Aorta (tissue), 5 donors: Measurements from ENCODE around the gene KRT222. TPM values are rescaled to one million over a fixed set of nuclear protein-coding genes. Genes with fewer than 3 reads are reported as not detected.

ENCODE experiments used
- ATAC-seq: fragments of 200-7000 bp; cut with Tn5 transposase; one replicate; pipeline ENCODE4 v1.9.1; 2022; ENCODE audit warnings: moderate library complexity; ENCODE audit not compliant: low FRiP score
- DNase-seq, 2 donors: peaks; one replicate each; pipeline ENCODE4 v3.0.0-alpha.2; 2020
- H3K27ac ChIP-seq, 2 donors: one replicate each; pipeline ENCODE4 v1.5.1; 2013; ENCODE audit warnings: low read length in 2 of 2, mild to moderate bottlenecking in 2 of 2, moderate library complexity in 2 of 2, control low read depth in 1 of 2, inconsistent platforms in 1 of 2, low read depth in 1 of 2
- H3K27me3 ChIP-seq, 2 donors: one replicate each; pipeline ENCODE4 v1.6.1; 2013; ENCODE audit warnings: control low read depth in 1 of 2, low read length in 1 of 2, mild to moderate bottlenecking in 1 of 2, moderate library complexity in 1 of 2; ENCODE audit not compliant: insufficient read depth in 2 of 2, control insufficient read depth in 1 of 2
- H3K36me3 ChIP-seq, 2 donors: one replicate each; pipeline ENCODE4 v1.6.1; 2013; ENCODE audit warnings: control low read depth in 1 of 2, low read length in 1 of 2, mild to moderate bottlenecking in 1 of 2; ENCODE audit not compliant: insufficient read depth in 2 of 2, control insufficient read depth in 1 of 2
- H3K4me1 ChIP-seq, 2 donors: one replicate each; pipeline ENCODE4 v1.6.1; 2013; ENCODE audit warnings: low read length in 2 of 2, control low read depth in 1 of 2, mild to moderate bottlenecking in 1 of 2, moderate library complexity in 1 of 2; ENCODE audit not compliant: insufficient read depth in 2 of 2, control insufficient read depth in 1 of 2
- H3K4me3 ChIP-seq, 2 donors: one replicate each; pipeline ENCODE4 v1.5.1; 2013; ENCODE audit warnings: low read length in 2 of 2, control low read depth in 1 of 2, mild to moderate bottlenecking in 1 of 2
- H3K9me3 ChIP-seq: one replicate; pipeline ENCODE4 v1.6.1; 2013; ENCODE audit warnings: mild to moderate bottlenecking, low read length; ENCODE audit not compliant: control insufficient read depth
- WGBS, 2 donors: extraction: QIAGEN DNeasy Blood & Tissue Kit; methylation state at CpG; one replicate each; pipeline ENCODE4 v1.1.7; 2013; 5-methylcytosine and 5-hydroxymethylcytosine counted together
- intact Hi-C, 2 donors: fragments of 100-400 bp; cut with DNase I; formaldehyde crosslinking; loops; one replicate each; pipeline versions ENCODE4 v1.14.2 to v1.15.0; 2022
- polyA plus RNA-seq, 2 donors: library from polyadenylated mRNA; stranded (reverse); fragments of 200-250 nt; gene quantifications; one replicate each; pipeline ENCODE4 v1.2.3, GENCODE V29; 2013
- total RNA-seq, 2 donors: library from RNA; stranded (reverse); fragmentation: NEBNext Ultra II Directional; extraction: Animal tissue kit (Norgen Biotek cat#: 25700); gene quantifications; one replicate each; pipeline ENCODE4 v1.2.1, GENCODE V29; 2021
- donor health status: healthy with polysubstance abuse.
- donor health status: Bipolar disorder and iron deficiency.
- donor health status: DM: no; HTN: no; CAD: no.
- donor health status: DM: no; HTN: no; CAD: no.
- donor health status: DM: yes; HTN: yes; CAD: no.

Gene KRT222
- total and polyA plus RNA-seq, 4 donors: 1.9 to 4.5 TPM; not detected in 2

DNA sequence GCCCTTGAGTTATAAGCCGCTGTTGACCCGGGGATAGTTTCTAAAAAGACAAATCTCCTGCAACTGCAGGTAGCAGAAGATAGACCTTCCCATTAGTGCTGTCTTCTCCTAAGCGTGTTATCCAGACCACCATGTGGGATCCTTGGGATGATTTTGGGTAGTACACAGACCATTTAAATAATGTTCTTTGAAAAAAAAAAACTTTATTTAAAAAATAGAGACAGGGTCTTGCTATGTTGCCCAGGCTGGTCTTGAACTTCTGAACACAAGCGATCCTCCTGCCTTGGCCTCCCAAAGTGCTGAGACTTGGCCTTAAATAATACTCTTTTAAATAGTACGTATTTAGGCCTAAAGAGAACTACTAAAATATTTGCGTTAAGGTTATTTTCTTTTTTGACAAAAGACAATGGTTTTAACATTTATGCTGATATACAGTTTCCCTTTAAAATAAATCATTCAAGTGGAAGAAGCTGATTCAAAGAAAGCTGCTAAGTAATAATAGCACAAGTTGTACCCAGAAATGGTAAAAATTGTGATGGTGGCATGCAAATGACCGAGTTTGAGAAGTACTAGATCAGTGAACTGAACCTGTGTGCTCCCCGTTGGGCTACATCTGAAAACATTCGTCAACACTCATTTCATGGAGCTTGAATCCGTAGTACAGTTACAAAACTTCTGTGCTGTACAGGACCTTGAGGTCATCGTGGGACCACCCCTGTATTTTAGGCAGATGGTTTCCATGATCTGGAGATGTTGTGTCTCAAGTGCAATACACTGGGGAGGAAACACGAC is 41.4 kb downstream of the KRT222 start:
- no peaks in the 10 kb centered on the region for H3K9me3 ChIP-seq
- no peak overlapping the region for H3K27ac ChIP-seq
- H3K4me1 ChIP-seq: no peaks in the 10 kb centered on the region
- ATAC-seq (no peak), DNase-seq (no peak)
- no peaks in the 10 kb centered on the region for H3K27me3 ChIP-seq
- H3K4me3 ChIP-seq: no peak overlapping the region
- 75 to 82% methylated on average over 12 of the region's 12 CpGs for WGBS, 2 donors
- H3K36me3 ChIP-seq: no peaks in the 10 kb centered on the region
- intact Hi-C loops: no loop called here

DNA sequence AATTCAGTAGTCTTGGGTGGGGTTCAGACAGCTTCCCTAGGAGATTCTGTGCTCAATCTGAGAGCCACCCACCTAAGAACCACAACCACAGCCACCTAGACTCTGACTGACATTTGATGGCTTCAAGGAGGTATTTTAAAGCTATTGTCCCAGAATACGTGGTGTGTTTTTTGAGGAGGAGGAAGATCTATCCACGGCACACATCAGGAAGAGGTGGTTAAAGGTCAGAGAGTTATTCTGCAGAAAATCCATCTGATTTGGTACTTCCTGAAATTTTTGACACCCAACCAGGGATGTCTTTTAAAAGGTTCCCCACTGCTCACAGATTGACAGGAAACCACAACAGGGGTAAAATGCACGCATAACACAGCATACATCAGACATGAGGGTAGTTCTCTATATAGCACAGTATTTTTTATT is 42.5 kb downstream of the KRT222 start:
- no peaks in the 10 kb centered on the region for H3K36me3 ChIP-seq
- H3K27me3 ChIP-seq: no peaks in the 10 kb centered on the region
- ATAC-seq (no peak), DNase-seq (no peak)
- intact Hi-C loops: no loop called here
- no peaks in the 10 kb centered on the region for H3K9me3 ChIP-seq
- H3K4me1 ChIP-seq: no peaks in the 10 kb centered on the region
- H3K27ac ChIP-seq: no peak overlapping the region
- no peak overlapping the region for H3K4me3 ChIP-seq
- 50 to 54% methylated on average over 3 of the region's 3 CpGs for WGBS, 2 donors

DNA sequence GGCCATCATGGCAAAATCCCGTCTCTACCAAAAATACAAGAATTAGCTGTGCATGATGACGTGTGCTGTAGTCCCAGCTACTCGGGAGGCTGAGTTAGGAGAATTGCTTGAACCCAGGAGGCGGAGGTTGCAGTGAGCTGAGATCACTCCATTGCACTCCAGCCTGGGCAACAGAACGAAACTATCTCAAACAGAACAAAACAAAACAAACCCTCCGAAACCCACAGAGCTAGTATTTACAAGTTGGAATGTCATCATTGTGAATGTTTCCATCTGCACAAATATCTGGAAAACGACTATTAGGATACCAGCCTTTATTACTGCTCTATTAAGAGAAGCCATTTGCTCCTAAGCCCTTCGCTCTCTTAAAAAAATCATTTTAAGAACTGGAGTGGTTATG is 43.4 kb downstream of the KRT222 start:
- WGBS, 2 donors: 56 to 60% methylated on average over 8 of the region's 8 CpGs
- intact Hi-C loops: no loop called here
- no peak for DNase-seq
- Histone ChIP-seq H3K27me3 (no peaks in the 10 kb centered on the region), H3K36me3 (no peaks in the 10 kb centered on the region), H3K27ac (no peak overlapping the region), H3K4me3 (no peak overlapping the region), H3K4me1 (no peaks in the 10 kb centered on the region), H3K9me3 (no peaks in the 10 kb centered on the region)
- no peak for ATAC-seq

DNA sequence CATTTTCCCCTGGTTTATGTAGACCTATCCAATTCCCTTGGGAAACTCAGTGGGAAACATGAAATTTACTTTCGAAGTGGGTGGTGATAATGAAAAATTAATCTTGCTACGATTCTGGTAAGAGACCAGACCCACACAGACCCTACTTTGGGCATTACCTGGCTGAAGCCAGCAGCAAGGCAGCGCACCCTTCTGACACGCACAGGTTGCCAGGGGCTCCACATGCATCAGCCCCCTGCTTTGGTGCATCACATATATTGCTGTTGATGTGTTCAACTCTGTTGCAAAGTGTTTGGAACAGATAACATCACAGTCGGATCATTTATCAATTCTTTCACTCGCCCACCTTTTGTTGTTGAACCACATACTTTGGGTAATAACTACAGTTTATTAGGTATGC is 44.0 kb downstream of the KRT222 start:
- 82 to 84% methylated on average over 6 of the region's 6 CpGs for WGBS, 2 donors
- Histone ChIP-seq H3K27me3 (no peaks in the 10 kb centered on the region), H3K4me1 (no peaks in the 10 kb centered on the region), H3K9me3 (no peaks in the 10 kb centered on the region), H3K4me3 (no peak overlapping the region), H3K36me3 (no peaks in the 10 kb centered on the region), H3K27ac (no peak overlapping the region)
- no peak for DNase-seq
- no peak for ATAC-seq
- intact Hi-C loops: no loop called here

DNA sequence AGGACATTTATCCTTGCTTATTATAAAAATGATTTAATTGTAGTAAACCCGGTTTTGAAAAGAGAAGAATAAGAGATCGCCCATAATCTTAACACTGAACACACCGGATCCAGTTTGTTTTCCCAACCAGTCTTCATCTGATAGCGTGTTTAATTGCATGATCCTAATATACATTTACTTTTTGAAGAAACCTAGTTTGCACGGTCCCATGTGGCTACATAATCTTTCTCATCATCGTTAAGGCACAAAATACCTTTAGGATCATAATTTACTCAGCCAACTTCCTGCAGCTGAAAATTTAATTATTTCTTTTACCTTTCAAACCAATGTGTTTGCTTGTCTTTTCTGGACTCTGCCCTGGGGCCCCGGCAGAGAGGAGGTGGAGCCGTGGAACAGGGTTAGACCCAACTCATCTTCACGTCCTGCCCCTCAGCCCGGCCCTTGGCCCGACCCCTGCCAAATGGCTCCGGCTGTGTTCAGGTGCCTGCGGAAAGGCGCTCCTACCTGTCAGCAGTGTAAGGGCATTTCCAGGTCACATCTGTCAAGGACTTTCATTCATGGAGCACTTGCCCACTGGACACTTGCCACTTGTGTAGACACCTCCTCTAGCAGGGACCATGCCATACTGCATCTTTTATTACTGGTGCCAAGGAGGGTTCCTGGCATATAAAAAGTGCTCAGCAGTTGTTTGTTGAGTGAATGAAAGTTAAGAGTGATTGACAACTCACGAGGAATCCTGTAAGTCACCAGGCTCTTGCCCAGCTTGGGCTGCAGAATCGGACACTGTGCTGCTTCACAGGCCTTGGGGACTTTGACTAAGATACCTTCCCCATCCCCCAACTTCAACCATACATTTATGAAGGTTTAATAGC is 46.0 kb downstream of the KRT222 start:
- no peak overlapping the region for H3K27ac ChIP-seq
- H3K4me1 ChIP-seq: no peaks in the 10 kb centered on the region
- intact Hi-C loops: no loop called here
- DNase-seq (no peak), ATAC-seq (no peak)
- H3K36me3 ChIP-seq: no peaks in the 10 kb centered on the region
- no peaks in the 10 kb centered on the region for H3K27me3 ChIP-seq
- no peaks in the 10 kb centered on the region for H3K9me3 ChIP-seq
- no peak overlapping the region for H3K4me3 ChIP-seq
- WGBS, 2 donors: 70 to 81% methylated on average over 16 of the region's 16 CpGs

DNA sequence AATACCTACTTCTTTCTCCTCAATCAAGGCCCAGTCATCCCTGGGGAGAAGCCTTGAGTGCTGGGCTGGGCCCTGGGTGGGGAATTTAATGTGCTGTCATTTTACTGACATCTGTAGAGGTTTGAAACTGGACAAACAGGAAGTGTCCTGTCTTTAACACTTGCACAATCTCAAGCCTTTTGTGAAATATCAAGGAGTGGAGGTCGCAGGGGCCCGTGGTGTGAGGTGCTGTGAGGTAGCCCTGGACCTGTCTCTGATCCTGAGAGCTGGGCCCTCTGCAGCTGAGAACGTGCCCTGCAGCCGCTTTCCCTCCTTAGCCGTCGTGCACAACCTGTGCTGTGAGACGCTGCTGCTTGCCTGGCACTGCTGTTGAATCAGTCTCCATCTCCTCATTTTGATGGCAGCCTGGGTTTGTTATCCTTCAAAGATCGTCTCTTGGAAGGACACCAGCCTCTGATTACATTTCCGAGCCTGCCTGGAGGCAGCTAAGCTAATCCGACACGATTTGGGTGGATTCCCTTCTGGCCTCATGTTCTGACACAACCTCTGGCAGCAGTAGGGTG is 47.2 kb downstream of the KRT222 start:
- Histone ChIP-seq H3K27ac (no peak overlapping the region), H3K4me3 (no peak overlapping the region), H3K9me3 (no peaks in the 10 kb centered on the region), H3K4me1 (no peaks in the 10 kb centered on the region), H3K36me3 (no peaks in the 10 kb centered on the region), H3K27me3 (no peaks in the 10 kb centered on the region)
- intact Hi-C loops: no loop called here
- 67 to 68% methylated on average over 11 of the region's 11 CpGs for WGBS, 2 donors
- ATAC-seq (no peak), DNase-seq (no peak)

DNA sequence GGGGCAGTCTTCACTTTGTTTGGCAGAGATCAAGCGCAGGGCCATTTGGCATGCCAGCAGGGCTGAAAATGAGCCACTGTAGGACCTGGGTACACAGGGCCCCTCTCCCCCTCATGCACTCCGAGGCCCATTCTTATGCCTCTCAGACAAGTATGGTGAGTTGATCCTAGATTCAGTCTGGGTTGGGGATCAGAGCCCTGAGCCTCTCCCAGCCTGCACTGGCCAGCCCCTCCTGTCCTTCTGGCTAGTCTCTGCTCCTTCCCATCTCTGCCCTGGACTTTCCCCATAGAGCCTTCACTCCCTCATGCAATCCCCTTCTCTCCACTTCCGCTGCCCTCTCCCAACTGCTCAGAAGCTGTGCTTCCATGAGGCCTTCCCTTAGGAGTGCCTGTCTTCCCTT is 48.4 kb downstream of the KRT222 start:
- Histone ChIP-seq H3K36me3 (no peaks in the 10 kb centered on the region), H3K4me1 (no peaks in the 10 kb centered on the region), H3K4me3 (no peak overlapping the region), H3K27ac (no peak overlapping the region), H3K27me3 (no peaks in the 10 kb centered on the region), H3K9me3 (no peaks in the 10 kb centered on the region)
- no peak for DNase-seq
- WGBS, 2 donors: 59 to 90% methylated on average over 3 of the region's 3 CpGs
- intact Hi-C loops: no loop called here
- ATAC-seq: no peak

DNA sequence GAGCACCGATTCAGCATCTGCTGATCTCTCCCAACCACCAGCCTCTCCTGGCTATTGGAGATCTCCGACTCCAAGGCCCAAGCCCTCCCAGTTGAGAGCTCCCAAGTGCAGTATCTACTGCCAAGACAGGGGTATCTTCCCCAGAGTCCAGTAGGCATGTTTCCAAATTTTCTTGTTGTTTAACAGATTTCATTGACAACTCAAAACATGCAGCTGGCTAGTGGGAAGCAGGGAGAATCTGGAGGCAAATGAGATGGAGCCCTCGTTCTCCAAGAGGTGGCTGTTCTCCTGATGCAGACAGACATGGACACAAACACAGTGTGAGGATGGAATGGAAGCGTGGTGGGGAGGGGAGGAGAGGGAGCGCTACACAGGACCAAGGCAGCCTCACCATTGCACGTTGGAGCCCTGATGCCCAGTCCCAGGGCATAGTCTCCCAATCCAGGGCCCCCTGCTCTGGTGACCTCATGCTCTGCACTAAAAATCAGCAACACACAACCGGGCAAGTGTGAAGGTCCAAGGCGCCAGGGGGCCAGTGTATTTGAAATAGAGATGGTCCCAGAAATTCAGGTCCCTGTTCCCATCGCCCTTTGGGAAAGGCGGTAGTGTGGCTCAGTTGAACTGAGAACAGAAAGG is 49.0 kb downstream of the KRT222 start:
- intact Hi-C loops: no loop called here
- ATAC-seq (no peak), DNase-seq (no peak)
- Histone ChIP-seq H3K27me3 (no peaks in the 10 kb centered on the region), H3K27ac (no peak overlapping the region), H3K36me3 (no peaks in the 10 kb centered on the region), H3K9me3 (no peaks in the 10 kb centered on the region), H3K4me1 (no peaks in the 10 kb centered on the region), H3K4me3 (no peak overlapping the region)
- 77 to 79% methylated on average over 10 of the region's 10 CpGs for WGBS, 2 donors
